Myocyte (in vitro differentiated cells): ENCODE measurements around the gene CAPN9. TPM values are rescaled to one million over a fixed set of nuclear protein-coding genes. Genes with fewer than 3 reads are reported as not detected.
"Not testable (repeated sequence)": the region's sequence is repeated elsewhere in the genome, so short reads cannot be mapped to it uniquely, and the experiment has no call there.

Experiments used
- DNase-seq: peaks from one replicate; pipeline ENCODE4 v3.0.0-alpha.2; 2012; ENCODE audit warnings: low read depth
- total RNA-seq: library from RNA; depleted of rRNA; stranded (reverse); fragments of >200 nt; gene quantifications from 2 replicates; pipeline ENCODE4 v1.2.3, GENCODE V29; 2014

The CAPN9 gene
- total RNA-seq, 1 donor from 2014 or later, result not detected

DNA sequence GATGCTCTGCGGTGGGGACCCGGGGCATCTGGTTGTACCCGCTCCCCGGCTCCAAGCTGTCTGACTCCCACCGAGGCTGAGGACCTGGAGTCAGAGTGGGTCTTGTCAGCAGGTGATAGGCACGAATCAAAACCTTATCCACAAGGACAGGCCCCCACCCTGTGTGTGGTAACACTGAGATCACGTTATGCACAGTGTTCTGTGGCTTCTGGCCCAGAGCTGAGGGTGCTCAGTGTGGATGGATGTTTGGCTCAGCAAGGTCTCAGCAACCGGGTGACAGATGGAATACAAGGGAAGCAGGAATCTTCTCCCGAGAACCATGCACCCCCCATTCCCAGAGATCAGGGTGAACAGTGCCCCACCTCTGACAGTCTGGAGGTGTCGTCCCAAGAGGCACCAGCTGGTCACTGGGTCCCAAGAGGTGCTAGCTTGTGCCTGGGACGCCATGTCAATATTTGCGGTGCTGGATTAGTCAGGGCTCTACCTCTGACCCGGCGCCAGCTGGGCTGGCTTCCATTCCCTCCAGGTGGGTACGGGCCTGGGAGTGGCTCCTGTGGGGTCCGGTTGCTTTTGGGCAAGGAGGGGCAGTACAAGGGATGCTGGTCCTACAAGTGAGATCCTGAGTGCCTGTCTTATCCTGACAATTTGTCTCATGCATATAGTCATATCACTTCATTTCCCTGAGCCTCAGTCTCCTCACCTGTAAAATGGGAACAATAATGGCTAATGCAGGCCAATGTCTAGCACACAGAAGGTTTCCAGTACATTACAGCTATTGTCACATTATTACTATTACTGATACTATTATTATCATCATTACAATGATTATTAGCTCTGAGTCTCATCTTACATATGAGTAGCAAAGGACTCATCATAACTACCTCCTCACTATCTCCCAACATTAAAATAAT is 957 bp downstream of the CAPN9 start:
- no peak for DNase-seq

DNA sequence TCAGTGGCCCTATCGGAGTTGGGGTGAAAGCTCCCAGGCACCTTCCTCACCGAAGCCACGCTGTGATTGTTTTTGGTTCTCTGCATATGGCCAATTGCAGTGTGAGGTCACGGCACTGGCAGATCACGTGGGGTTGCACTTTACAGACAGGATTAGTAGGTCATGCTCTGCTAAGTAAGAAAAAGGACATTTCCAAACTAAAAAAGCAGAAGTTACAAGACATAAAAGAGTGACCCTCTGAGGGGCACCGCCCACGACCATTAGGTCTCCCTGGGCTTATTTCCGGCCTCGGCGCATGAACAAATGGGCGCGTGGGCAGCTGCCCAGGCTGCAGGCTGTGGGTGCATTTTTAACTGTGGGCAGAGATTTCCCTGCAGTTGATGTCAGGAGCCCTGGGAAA is 2.0 kb downstream of the CAPN9 start:
- DNase-seq, result no peak

DNA sequence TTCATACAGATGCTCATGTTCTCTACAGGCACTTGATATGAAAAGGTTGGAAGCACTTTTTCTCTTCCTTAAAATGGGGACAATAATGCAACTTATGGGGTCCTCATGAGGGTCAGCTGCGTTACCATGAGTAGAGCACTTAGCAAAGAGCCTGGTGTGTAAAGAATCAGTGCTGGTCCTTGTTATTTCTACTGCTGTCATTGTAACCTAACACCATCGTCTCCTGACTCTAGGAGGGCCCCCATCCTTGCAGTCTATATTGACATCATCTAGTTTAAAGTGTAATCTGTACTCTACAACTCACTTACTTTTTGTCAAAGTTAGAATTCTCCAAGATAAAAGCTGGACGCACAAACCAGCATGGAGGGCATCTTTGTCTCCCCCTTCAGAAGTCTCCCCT is 2.4 kb downstream of the CAPN9 start:
- DNase-seq, result no peak

DNA sequence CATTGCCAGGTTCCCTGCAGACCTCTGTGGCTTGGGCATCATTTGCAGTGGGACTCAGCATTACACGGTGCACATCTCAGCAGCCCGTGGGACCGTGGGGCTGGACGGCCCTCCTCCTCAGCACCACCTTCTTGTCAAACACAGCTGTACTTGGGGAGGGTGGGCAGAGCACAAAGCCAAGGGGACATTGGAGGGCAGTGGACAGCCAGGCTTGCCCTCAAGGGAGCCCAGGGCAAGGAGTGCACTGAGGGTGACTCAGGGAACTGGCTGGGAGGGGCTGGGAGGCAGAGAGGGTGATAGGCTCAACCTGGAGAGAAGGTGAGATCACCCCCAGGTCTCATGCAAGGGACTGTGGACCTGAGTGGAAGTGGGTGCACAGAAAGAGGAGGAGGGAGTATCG is 3.4 kb downstream of the CAPN9 start:
- DNase-seq, result no peak

DNA sequence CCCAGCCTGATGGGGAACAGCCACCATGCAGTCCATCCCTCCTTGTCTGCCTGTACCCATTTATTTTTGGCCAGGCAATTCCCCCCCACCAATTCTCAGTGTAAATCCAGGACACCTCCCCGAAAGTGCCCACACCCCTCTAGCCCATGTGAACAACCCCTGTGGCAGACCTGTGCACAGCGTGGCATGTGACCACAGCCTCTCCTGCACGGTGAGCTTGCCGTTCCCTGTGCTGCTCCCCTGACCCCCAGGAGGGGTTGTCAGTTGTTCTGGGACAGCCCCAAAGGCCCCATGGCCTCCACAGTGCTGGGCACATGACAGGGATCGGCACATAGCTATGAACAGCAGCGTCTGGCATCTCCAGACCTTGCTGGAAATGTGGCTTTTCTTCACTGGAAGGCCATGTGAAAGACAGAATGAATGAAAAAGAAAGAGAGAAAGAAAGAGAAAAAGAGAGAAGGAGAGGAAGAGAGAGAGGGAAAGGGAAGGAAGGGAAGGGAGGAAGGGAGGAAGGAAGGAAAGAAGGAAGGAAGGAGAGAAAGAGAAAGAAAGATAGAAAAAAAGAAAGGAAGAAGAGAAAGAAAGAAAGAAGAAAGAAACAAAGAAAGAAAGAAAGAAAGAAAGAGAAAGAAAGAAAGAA is 3.9 kb downstream of the CAPN9 start:
- DNase-seq, result no peak

DNA sequence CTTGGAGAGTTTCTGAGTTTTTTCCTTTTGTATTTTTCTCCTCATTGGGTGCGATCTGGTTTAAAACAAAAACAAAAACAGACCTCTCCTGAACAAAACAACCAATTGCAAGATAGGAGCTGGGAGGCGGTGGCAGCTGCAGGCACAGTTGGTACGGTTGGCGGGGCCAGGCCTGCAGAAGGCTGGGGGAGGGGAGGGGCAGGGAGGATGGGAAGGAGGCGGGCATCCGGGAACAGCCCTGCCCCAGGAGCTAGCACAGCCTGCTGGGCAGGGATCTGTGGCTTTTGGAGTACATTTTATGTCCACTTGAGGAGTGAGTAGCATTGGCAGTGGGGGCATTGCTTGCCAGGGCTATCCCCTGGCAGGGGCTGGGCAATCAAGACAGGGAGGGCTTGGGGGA is 5.2 kb downstream of the CAPN9 start:
- DNase-seq, result peak; percentile 88

DNA sequence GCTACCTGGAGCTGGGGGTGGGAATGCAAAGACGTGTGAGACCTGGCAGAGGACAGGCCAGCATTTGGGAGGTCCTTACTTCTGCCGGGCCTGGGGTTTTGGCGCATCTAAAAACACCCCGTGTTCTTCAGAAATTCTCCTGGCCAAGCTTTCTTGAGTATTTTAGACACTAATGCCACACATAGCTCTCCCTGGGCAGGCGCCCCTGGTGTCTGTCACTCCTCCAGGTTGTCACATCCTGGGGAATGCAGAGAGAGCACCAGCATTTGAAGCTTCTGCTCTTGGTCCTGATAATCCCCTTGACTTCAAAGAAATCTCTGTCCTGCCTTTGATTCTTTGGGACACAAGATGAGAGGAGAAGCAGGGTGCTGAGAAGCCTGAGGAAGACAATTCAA is 6.0 kb downstream of the CAPN9 start:
- no peak for DNase-seq

DNA sequence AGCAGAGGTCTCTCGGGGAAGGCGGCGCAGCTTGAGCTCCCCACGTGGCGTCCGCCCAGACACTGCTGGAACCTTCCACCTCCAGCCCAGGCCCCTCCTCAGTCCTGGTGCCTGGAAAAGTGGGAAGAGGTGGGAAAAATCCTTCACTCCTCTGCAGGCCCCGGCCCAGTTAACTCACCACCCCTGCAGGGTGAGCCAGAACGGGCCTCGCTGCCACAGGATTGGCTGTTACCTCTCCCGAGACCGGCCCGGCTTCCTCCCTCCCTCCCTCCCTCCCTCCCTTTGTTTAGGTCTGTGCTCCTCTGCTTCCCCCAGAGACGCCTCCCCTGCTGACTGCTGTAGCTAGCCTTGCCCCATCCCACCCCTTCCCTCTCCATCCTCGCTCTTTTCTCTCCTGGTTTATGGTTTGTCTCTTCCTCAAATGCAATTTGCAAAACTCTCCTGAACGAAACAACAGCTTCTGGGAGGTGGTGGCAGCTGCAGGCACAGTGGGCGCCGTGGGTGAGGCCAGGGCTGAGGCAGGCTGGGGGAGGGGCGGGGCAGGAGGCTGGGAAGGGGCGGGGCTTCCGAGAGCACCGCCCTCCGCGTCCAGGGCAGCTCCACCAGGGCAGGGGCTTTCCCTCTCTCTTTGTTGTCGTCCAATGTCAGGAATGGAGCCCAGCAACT is 6.5 kb downstream of the CAPN9 start:
- DNase-seq, result no peak

DNA sequence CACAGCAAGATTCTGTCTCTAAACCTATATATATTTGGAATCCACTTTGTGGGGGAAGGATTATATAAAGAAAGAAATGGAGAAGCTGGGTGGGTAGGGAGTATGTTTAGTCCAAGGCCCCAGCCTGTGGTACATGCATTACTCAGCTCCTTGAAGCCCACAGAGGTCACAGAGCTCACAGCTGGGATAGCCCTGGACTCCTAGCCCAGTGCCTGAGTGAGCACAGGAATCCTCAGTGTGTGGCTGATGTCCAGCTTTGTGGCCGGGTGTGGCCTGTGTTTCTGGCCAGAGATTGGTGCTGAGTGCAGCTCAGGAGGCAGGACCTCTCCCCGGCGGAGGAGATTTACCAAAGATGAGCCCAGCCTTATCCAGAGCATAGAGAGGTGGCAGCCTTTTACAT is 7.6 kb downstream of the CAPN9 start:
- peak; percentile 97 for DNase-seq

DNA sequence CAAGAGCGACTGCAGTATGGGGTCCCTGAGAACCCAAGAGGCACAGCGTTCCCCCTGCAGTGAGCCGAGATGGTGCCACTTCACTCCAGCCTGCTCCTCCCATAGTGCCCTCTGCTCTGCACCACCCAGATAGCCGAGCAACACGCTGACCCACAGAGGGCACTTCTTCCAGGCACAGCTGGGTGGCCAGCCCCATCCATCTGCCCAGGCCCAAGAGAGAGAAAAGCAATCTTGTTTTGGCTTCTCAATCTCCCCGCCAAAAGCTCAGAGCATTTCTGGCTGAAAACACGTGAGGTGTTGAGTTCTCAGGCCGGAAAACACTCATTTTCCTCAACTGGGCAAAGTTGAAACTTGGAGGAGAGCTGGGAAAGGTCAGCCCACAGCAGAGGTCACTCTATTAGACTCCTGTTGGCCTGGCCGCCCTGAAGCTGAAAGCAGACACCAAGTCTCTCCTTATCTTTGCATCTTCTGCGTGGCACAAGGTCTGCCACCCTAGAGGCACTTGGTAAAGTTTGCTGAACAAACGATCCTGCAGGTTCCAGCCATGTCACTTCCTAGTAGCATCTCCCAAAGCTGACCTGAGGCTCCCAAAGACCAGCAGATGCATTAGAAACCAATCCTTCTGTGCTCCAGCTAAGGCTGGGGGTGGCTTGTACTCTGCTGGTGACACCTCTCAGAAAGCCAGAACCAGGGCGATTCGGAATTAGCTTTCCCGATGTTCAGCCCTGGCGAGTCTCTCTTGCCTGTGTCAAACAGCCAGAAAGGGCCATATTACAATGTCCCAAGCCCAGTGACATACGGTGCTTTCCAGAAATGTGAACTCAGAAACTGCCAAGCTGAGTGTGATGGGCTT is 10.9 kb downstream of the CAPN9 start:
- no peak for DNase-seq

DNA sequence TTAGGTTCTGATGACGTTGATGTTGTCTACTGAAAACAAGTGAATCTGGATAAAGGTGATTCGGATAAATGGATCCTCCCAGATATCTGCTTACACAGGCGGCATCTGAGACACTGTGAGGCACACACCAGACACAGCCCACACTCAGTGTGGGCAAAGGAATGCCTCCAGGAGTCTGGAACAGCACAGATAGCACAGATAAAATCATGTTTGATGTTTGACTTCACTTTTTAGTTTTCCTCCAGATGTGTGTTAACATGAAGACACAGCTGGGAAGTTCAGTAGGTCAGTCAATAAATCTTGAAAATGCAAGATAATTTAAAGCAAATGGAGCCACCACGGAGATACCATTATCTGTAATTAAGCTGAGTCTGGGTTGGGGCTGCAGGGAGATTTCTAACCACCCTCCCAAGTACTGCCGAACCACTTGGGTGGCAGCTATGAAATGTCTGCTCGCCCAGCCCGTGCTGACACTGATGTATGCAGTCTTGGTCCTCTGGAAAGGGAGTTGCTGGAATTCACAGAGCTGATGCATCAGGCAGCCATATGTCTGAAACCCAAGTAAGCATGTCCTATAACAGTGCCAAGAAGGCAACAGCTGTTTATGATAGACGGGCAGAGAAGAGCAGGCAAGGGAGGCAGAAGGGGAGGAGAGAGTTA is 11.7 kb downstream of the CAPN9 start:
- DNase-seq, result no peak

DNA sequence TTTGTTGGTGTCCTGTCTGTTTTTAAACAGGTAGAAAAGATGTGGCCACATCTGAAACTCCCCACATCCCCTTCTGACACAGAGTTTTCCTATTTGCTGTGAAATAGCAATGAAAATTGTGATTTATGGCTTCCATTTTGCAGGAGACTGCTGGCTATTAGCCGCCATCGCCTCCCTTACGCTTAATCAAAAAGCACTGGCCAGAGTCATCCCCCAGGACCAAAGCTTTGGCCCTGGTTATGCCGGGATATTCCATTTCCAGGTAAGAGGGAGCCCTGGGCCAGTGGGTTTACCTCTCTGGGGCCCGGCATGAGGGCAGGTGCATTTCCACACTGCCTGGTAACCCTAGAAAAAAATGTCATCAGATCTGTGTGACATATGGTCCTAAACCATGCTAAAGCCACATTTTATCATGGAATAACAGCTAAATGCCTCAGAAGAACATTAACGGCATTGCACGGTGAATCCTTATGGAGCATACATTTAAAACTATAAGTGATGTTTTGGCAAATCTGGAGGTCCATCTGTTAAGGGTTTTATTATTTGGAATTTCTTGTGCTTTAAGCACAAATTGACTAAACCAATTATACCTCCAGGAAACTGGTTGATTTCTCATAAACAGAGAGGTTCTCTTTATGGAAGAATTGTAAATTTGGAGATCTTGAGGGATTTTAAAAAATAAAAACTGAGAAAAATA is 12.3 kb downstream of the CAPN9 start:
- no peak for DNase-seq

DNA sequence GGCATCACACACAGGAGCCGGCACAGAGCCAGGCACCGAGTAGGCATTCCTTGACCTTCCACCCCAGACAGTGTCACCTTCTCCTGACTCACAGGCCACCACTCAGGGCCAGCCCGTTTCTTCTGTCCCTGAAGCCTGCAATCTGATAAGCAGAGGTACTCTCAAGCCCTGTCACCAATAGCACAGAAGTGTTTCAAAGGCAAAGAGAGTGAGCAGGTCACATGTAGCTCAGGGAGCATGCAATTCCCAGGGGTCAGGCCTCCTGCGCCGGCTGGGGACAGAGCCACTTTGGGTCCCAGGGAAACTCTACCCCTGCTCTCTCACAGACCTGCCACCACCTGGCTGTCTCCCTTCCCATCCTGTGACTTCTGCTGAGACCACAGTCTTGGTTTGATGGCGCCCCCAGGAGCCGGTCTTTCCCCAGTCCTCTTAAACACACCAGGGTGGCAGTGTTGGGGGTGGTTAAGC is 13.2 kb downstream of the CAPN9 start:
- DNase-seq, result no peak

DNA sequence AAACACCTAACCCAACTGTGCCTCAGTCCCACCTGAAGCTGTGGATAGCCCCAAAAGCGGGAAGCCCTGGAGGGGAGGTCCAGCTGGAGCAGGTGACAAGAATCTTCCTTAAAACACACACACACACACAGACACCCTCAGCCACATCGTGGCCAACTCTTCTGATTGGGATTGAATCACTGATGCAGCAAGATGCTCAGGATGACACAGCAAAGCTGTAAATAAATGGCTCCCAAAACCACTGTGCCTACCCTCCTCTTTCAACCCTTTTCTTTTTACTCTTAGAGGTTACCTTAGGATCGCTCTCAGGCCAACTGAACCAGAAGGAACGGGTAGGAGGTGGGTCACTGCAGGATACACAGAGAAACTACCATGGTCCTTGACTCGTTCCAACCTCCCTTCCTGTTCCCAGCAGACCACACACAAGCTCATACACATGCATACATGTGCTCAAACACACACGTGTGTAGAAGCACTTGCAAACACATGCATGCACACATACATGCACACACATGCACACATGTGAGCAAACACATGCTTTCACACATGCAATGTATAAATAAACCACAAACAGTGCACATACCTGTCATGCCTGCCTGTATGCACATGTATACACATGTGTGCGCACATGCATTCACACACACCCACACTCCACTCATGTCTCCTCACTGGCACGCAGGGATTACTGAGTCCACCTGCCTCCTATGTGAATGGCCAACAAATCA is 14.4 kb downstream of the CAPN9 start:
- no peak for DNase-seq

DNA sequence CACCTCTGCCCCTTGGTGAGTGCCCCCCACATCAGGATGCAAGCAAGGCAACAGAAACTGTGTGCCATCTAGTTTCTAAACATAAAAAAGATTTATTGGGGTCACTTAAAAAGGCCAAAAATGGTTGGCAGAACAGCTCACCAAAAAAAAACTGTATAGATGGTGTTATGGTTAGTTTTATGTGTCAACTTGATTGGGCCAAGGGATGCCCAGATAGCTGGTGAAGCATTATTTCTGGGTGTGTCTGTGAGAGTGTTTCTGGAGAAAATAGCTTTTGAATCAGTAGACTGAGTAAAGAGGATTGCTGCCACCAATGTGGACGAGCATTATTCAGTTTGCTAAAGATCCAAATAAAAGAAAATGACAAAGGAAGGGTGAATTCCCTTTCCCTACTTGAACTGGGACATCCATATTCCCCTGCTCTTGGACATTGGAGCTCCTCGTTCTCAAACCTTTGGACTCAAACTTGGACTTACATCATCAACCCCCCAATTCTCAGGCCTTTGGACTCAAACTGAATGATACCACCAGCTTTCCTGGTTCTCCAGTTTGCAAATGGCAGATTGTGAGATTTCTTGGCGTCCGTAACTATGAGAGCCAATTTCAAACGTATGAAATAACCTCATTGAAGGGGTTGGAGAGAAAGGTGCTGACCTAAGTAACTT is 16.9 kb downstream of the CAPN9 start:
- DNase-seq, result no peak

DNA sequence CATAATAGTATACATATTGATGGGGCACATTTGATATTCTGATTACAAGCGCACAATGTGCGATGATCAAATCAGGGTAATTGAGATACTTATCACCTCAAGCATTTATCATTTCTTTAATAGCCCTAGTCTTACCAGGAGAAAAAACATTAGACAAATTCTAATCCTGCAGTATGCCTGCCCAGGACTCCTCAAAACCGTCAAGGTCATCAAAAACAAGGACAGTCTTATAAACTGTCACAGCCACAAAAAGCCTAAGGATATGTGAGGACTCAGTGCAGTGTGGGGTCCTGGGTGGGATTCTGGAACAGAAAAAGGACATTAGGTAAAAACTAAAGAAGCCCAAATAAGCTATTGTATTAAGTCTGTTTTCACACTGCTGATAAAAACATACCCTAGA is 19.1 kb downstream of the CAPN9 start:
- no peak for DNase-seq

DNA sequence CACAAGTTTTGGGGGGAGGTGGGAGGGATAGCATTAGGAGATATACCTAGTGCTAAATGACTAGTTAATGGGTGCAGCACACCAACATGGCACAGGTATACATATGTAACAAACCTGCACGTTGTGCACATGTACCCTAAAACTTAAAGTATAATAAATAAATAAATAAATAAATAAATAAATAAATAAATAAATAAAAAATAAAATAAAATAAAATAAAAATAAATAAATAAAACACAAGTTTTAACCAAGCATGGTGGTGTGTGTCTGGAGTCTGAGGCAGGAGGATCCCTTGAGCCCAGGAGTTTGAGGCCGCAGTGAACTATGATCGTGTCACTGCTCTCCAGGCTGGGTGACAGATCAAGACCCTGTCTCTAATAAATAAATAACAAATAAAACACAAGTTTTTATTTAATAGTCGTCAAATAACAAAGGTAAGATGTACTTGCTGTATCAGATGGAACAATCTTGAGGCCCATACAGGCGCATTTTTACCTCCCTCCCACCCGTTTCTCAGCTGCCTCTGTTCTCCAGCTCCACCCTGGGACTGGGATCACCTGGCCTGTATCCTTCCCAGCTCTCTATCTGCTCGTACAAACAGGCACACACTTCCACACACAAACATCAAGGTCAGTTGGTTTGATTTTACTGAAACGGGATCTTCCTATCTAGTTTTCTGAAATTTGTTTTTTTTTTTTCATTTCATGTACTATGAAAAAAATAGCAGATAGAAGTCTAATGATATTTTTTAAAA is 20.8 kb downstream of the CAPN9 start:
- DNase-seq, result not testable (repeated sequence)
